ENCODE measurements around the gene SHROOM2.
"Not testable (repeated sequence)": the region's sequence is repeated elsewhere in the genome, so short reads cannot be mapped to it uniquely, and the experiment has no call there.

SHROOM2 gene

GRCh38 chrX:9785254-9785943, 830 bp upstream of the SHROOM2 start:
- DNase-seq (ENCODE audit: low spot score): no peak

- peak; percentile 21 for DNase-seq (ENCODE audit: low spot score)
These were observed 788 bp downstream of the SHROOM2 start for GRCh38 chrX:9786798-9787635.

- DNase-seq (ENCODE audit: low spot score): no peak
These were observed 2.7 kb downstream of the SHROOM2 start for GRCh38 chrX:9788911-9789310.

GRCh38 chrX:9789555-9789954, 3.3 kb downstream of the SHROOM2 start:
- DNase-seq (ENCODE audit: low spot score): no peak

GRCh38 chrX:9790866-9791265, 4.6 kb downstream of the SHROOM2 start:
- DNase-seq (ENCODE audit: low spot score): no peak

- no peak for DNase-seq (ENCODE audit: low spot score)
These were observed 8.3 kb downstream of the SHROOM2 start for GRCh38 chrX:9794495-9794894.

- DNase-seq (ENCODE audit: low spot score): no peak
These were observed 11.4 kb downstream of the SHROOM2 start for GRCh38 chrX:9797384-9798360.

DNA sequence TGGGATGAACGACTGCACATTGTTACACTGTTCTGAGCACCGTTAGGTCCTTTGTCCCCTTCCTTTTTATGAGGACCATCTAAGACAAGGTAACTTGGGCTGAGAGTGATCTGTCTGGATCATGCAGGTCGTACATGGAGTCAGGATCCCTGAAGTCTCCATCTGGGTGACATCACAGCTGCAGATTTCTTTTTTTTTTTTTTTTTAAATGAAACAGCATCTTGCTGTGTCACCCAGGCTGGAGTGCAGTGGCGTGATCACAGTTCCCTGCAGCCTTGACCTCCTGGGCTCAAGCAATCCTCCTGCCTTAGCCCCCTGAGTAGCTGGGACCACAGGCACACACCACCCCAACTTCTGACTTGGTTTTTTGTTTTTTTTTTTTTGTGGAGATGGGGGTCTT, 16.5 kb downstream of the SHROOM2 start:
- no peak for DNase-seq (ENCODE audit: low spot score)

DNA sequence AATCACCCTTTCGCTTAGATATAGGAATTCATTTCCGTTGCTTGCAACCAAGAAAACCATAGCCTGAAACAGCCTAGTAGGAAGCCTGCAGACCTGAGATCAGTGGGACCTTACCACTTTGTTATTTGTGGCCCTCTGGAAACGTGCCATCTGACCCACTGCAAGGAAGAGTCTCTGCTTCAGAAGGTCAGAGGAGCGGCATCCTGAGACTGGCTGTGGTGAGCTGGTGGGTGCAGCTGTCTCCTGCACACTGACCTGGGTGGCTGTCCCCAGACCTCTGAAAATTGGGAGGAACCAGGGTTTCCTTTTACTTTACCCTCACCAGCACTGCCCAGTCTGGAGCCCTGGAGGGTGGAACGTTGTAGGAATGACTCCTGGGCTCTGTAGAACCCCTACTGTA, 18.2 kb downstream of the SHROOM2 start:
- DNase-seq (ENCODE audit: low spot score): no peak

- no peak for DNase-seq (ENCODE audit: low spot score)
These were observed 19.7 kb downstream of the SHROOM2 start for GRCh38 chrX:9805956-9806355.

GRCh38 chrX:9807355-9808182, 21.3 kb downstream of the SHROOM2 start:
- no peak for DNase-seq (ENCODE audit: low spot score)

DNA sequence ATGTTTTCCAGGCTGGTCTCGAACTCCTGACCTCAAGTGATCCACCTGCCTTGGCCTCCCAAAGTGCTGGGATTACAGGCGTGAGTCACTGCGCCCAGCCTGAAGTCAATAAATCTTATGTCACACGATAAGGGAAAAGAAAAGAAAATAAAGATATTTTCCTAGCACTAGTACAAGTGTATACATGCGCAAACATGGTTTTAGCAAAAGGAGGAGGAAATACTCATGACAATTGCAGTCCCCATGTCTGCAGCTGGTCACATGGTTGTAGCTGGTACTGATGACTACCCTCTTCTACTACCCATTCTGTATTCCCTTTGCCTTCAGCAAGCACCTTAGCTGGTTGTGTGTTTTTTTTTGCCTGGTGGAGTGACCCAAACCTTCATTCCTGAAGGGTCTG, 23.6 kb downstream of the SHROOM2 start:
- not testable (repeated sequence) for DNase-seq (ENCODE audit: low spot score)

- not testable (repeated sequence) for DNase-seq (ENCODE audit: low spot score)
These were observed 24.9 kb downstream of the SHROOM2 start for GRCh38 chrX:9811086-9811485.

DNA sequence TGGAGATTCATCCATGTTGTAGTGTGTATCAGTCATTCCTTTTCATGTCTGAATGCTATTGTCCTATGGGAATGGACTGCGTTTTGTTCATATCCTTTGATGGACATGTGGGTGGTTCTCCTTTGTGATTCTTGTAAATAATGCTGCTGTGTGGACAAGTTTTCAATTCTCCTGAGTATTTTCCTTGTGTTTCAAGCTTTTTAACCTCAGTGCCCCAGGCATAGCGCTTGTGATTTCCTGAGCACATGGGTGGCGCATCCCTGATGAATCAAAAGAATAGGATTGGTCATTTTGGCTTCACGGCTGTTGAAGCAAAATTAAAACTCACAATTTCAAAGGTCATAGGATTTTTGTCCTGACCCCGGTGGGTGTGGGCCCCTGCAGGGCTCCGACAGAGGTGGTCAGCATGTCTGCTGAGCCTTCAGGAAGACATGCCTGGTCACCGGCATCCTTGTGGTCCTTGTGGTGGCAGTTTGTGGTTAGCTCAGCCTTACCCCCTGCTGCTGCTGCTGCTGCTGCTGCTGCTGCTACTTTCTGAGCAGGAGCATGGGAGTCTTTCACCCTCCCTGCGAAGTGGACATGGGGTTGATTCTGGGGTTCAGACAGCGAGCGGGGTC, 30.0 kb downstream of the SHROOM2 start:
- peak; percentile 38 for DNase-seq (ENCODE audit: low spot score)

GRCh38 chrX:9821572-9821971, 35.3 kb downstream of the SHROOM2 start:
- no peak for DNase-seq (ENCODE audit: low spot score)

- no peak for DNase-seq (ENCODE audit: low spot score)
These were observed 38.3 kb downstream of the SHROOM2 start for GRCh38 chrX:9824554-9824953.

DNA sequence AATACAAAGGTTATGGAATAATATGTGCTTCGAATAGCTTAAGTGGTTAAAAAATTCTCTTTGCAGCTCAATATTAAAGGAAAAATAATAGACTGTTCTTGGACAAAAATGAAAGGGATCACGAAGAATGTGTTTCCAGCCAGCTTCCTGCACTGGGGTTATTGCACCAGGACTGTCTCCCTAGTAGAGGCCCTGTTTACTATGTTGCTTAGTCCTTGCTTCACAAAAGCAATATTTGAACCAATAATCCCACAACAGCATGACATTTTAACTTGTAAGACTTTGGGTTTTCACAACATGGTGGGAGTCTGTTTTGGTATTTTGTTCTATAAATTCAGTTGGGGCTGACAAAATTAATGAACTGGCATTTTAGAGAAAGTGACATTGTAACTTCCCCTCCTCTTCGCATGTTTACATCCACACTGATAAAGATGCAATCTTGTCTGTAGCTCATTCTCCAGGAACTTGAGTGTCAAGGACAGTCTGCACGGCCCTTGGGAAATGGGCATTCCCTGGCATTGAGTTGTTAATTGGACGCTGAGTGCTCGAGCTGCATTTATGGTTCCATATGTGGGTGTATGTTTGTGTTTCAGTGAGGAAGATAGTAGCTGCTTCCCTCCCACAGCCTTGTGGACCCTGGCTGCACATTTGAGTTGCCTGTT, 39.0 kb downstream of the SHROOM2 start:
- no peak for DNase-seq (ENCODE audit: low spot score)

DNA sequence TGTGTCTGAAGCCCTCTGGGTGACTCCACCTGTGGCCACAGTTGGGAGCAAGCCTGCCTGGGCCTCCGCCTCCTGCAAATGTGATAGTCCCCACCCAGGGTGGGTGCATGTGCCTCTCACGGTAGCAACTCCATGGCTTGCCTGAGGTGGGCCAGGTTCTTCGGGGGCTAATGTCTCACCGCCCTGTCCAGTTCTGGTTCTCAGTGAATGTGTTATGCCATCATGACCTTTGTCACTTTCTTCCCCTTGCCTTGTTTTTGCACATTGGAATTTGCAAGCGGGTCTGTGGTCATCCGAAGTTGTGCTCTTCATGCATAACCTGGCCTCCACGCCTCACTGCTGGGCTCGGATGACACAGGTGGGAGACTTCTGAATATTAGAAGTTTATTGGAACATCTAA, 39.7 kb downstream of the SHROOM2 start:
- DNase-seq (ENCODE audit: low spot score): no peak

GRCh38 chrX:9829308-9830267, 43.4 kb downstream of the SHROOM2 start:
- DNase-seq (ENCODE audit: low spot score): peak; percentile 94

All from SW480 (cell line).